ENCODE measurements around the gene ENOX1.

ENOX1 gene

GRCh38 chr13:43230989-43231388 is 555.8 kb downstream of the ENOX1 start:
- H3K27ac ChIP-seq: no peak overlapping the region
- no peak for TF ChIP-seq ZFX (IDR thresholded peaks at IDR 0.05)

DNA sequence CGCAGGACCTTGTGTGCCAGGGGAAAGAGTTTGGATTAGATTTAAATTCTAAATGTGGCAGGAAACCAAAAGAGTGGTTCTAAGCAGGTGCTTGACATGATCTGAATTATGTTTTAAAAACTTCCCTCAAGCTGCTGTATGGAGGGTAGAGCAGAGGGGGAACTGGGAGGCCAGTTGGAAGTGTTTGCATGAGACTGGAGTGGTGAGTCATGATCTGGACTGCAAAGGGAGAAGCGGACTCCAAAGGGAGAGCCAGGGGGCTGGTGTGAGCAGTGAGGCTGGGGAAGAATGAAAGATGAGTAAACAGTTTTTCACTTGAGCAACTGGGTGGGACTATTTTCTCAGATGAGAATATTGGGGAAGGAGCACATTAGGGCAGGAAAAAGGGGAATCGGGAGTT is 557.3 kb downstream of the ENOX1 start:
- TF ChIP-seq, protein P1, sequence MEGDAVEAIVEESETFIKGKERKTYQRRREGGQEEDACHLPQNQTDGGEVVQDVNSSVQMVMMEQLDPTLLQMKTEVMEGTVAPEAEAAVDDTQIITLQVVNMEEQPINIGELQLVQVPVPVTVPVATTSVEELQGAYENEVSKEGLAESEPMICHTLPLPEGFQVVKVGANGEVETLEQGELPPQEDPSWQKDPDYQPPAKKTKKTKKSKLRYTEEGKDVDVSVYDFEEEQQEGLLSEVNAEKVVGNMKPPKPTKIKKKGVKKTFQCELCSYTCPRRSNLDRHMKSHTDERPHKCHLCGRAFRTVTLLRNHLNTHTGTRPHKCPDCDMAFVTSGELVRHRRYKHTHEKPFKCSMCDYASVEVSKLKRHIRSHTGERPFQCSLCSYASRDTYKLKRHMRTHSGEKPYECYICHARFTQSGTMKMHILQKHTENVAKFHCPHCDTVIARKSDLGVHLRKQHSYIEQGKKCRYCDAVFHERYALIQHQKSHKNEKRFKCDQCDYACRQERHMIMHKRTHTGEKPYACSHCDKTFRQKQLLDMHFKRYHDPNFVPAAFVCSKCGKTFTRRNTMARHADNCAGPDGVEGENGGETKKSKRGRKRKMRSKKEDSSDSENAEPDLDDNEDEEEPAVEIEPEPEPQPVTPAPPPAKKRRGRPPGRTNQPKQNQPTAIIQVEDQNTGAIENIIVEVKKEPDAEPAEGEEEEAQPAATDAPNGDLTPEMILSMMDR (conservative IDR thresholded peaks at IDR 0.05): no peak
- TF ChIP-seq ZFX (IDR thresholded peaks at IDR 0.05): no peak
- H3K27ac ChIP-seq: no peak overlapping the region

- TF ChIP-seq ZFX (IDR thresholded peaks at IDR 0.05): no peak
- TF ChIP-seq, protein P1 (conservative IDR thresholded peaks at IDR 0.05): no peak
Measured at GRCh38 chr13:43227721-43228120, 559.1 kb downstream of the ENOX1 start.

GRCh38 chr13:43223216-43223615 is 563.6 kb downstream of the ENOX1 start:
- no peak for TF ChIP-seq ZFX (IDR thresholded peaks at IDR 0.05)
- TF ChIP-seq, protein P1 (conservative IDR thresholded peaks at IDR 0.05): no peak
- H3K27ac ChIP-seq: no peak overlapping the region

More at GRCh38 chr13:43227721-43228120, 559.1 kb downstream of the ENOX1 start:
- H3K27ac ChIP-seq: no peak overlapping the region

DNA sequence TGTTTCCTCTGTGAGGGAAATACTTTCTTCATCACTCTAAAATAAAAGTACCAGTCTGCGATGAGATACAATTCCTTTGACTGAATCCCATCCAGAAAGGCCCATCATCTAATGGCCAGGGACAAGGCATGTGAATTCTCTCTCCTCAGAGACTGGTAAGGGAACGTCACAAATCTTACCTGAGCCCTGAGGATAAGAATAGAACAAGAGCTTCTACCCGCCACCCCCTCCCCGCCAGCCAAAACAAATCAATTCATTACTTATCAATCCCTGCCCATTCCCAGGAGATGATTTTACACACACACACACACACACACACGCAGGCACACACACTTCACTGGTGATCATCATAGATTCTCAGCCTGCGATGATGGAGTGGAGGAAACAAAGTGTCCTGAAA is 564.7 kb downstream of the ENOX1 start:
- no peak overlapping the region for H3K27ac ChIP-seq

GRCh38 chr13:43221611-43222010 is 565.2 kb downstream of the ENOX1 start:
- no peak overlapping the region for H3K27ac ChIP-seq
- no peak for TF ChIP-seq ZFX (IDR thresholded peaks at IDR 0.05)
- TF ChIP-seq, protein P1 (conservative IDR thresholded peaks at IDR 0.05): no peak

More for the DNA sequence above, 564.7 kb downstream of the ENOX1 start:
- TF ChIP-seq, protein P1 (conservative IDR thresholded peaks at IDR 0.05): no peak
- TF ChIP-seq ZFX (IDR thresholded peaks at IDR 0.05): no peak

DNA sequence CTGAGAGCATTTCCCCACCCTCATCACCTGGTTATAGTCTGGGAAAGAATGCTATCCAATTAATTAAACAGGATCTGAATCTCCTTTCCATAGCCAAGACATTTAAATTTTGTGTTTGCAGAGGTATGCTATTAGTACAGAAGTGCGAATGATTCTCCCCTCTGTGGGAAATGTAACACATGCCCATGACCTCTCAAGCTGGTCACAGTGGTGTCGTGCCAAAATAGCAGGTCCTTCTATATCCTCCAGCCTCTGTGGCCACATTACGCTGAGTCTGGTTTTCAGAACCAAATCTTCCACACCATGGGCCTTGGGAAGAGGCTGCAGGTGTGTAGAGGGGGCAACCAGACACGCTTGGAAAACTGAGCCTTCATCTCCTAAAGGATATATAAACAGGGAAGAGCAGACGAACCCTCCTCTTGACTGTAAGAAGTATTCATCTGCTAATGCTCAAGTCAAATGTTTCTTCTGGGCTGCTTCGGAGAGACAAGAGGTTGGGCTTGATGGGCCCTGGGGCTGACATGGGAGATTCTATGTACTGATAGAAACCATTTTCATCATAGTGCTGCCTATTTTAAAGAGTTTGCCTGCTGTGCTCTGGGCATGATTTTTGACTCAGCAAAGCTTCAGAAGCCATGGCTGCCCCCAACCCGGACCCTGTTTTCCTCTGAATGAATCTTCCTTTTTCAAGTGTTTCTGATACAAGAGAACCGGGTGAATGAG is 565.7 kb downstream of the ENOX1 start:
- H3K27ac ChIP-seq: no peak overlapping the region
- TF ChIP-seq, protein P1 (conservative IDR thresholded peaks at IDR 0.05): no peak
- TF ChIP-seq ZFX (IDR thresholded peaks at IDR 0.05): no peak

- no peak for TF ChIP-seq ZFX (IDR thresholded peaks at IDR 0.05)
- TF ChIP-seq, protein P1 (conservative IDR thresholded peaks at IDR 0.05): no peak
- no peak overlapping the region for H3K27ac ChIP-seq
Measured at GRCh38 chr13:43214124-43214523, 572.6 kb downstream of the ENOX1 start.

Measured in C4-2B (cell line).